MCF 10A (cell line): ENCODE results near the gene ZC3H14. TPM values are rescaled to one million over a fixed set of nuclear protein-coding genes. Genes with fewer than 3 reads are reported as not detected.
A peak's percentile ranks its signal among the peaks of the same experiment; 100 is the strongest.

Experiments used
- BruUV-seq: library from RNA; stranded (reverse); fragments of 400-500 nt; replicated peaks from 2 replicates; lab custom pipeline; 2021; lab: Mats Ljungman, UMichigan
- CTCF ChIA-PET: fragments of 300-600 bp; sonication (Branson Sonifier 250); formaldehyde crosslinking; extraction: SDS; loops from one replicate; lab custom pipeline; 2021; ENCODE audit warnings: antibody characterized with exemption, inconsistent platforms; lab: Yijun Ruan, JAX
- POLR2A ChIA-PET: fragments of 300-600, 350-650 bp; sonication (Branson Sonifier 250); formaldehyde crosslinking; extraction: SDS; loops from one replicate; lab custom pipeline; 2020; ENCODE audit warnings: antibody characterized with exemption, inconsistent platforms; lab: Yijun Ruan, JAX
- DNase-seq: peaks from one replicate; pipeline ENCODE4 v3.0.0-alpha.2; 2018; ENCODE audit not compliant: unreplicated experiment
- H3K27ac Mint-ChIP-seq: one replicate; pipeline ENCODE4 v1.8.0; 2022; ENCODE audit warnings: mild to moderate bottlenecking, low read depth, mixed read lengths; ENCODE audit not compliant: unreplicated experiment
- H3K27me3 Mint-ChIP-seq: one replicate; pipeline ENCODE4 v1.8.0; 2022; ENCODE audit warnings: mixed read lengths; ENCODE audit not compliant: insufficient read depth, unreplicated experiment
- H3K36me3 Mint-ChIP-seq: one replicate; pipeline ENCODE4 v1.8.0; 2022; ENCODE audit warnings: mild to moderate bottlenecking, moderate library complexity, mixed read lengths; ENCODE audit not compliant: insufficient read depth, unreplicated experiment
- H3K4me1 Mint-ChIP-seq: one replicate; pipeline ENCODE4 v1.8.0; 2022; ENCODE audit warnings: mixed read lengths; ENCODE audit not compliant: insufficient read depth, unreplicated experiment
- H3K4me3 Mint-ChIP-seq: one replicate; pipeline ENCODE4 v1.8.0; 2022; ENCODE audit warnings: mild to moderate bottlenecking, moderate library complexity, mixed read lengths; ENCODE audit not compliant: unreplicated experiment
- H3K9me3 Mint-ChIP-seq: one replicate; pipeline ENCODE4 v1.8.0; 2022; ENCODE audit warnings: mixed read lengths; ENCODE audit not compliant: unreplicated experiment
- CTCF ChIP-seq: fragments of 200-600 bp; IDR thresholded peaks from one replicate; pipeline ENCODE4 v1.8.0; 2022; ENCODE audit warnings: antibody characterized with exemption, mild to moderate bottlenecking; ENCODE audit not compliant: unreplicated experiment
- intact Hi-C: fragments of 100-400 bp; cut with micrococcal nuclease; formaldehyde crosslinking; loops from 2 replicates; pipeline ENCODE4 v1.14.1; 2022
- total RNA-seq: library from RNA; stranded (reverse); gene quantifications from 2 replicates; pipeline ENCODE4 v1.2.3, GENCODE V29; 2022

Gene ZC3H14
- total RNA-seq, 1 experiment from 2014 or later = 72.6 TPM

- H3K9me3 Mint-ChIP-seq = no peaks in the 10 kb centered on the region
- H3K27ac Mint-ChIP-seq = peak overlapping the region; percentile 66
- H3K27me3 Mint-ChIP-seq = no peaks in the 10 kb centered on the region
- BruUV-seq = no TSS peak
- intact Hi-C loops = no loop called here
- H3K36me3 Mint-ChIP-seq = peaks cover 84% of the 10 kb centered on the region
- H3K4me1 Mint-ChIP-seq = peaks cover 6% of the 10 kb centered on the region
- H3K4me3 Mint-ChIP-seq = no peak overlapping the region
- CTCF ChIA-PET = interaction anchor here (0.8 to 1.7 kb wide), 2 partner anchors 11 to 13 kb away, joined by 4 read pairs; no protein-coding TSS in a partner anchor
- no peak for TF ChIP-seq CTCF
- POLR2A ChIA-PET = no interaction called here
- no peak for DNase-seq
Measured at GRCh38 chr14:88597601-88598000, 34.8 kb downstream of the ZC3H14 start.

- ChIA-PET POLR2A (no interaction called here), CTCF (interaction anchor here (0.8 to 1.7 kb wide), 2 partner anchors 11 to 13 kb away, joined by 4 read pairs; no protein-coding TSS in a partner anchor)
- H3K4me3 Mint-ChIP-seq = no peak overlapping the region
- peaks cover 6% of the 10 kb centered on the region for H3K4me1 Mint-ChIP-seq
- no peak for DNase-seq
- no peaks in the 10 kb centered on the region for H3K9me3 Mint-ChIP-seq
- intact Hi-C loops = no loop called here
- no peak for TF ChIP-seq CTCF
- no peaks in the 10 kb centered on the region for H3K27me3 Mint-ChIP-seq
- H3K27ac Mint-ChIP-seq = no peak overlapping the region
- BruUV-seq = no TSS peak
- peaks cover 83% of the 10 kb centered on the region for H3K36me3 Mint-ChIP-seq
Measured at GRCh38 chr14:88598097-88598675, 35.3 kb downstream of the ZC3H14 start.

GRCh38 chr14:88599326-88599725, 36.5 kb downstream of the ZC3H14 start:
- ChIA-PET CTCF (no interaction called here), POLR2A (no interaction called here)
- no peak overlapping the region for H3K4me3 Mint-ChIP-seq
- intact Hi-C loops = no loop called here
- no peak for TF ChIP-seq CTCF
- no TSS peak for BruUV-seq
- no peaks in the 10 kb centered on the region for H3K27me3 Mint-ChIP-seq
- H3K4me1 Mint-ChIP-seq = peaks cover 6% of the 10 kb centered on the region
- no peak overlapping the region for H3K27ac Mint-ChIP-seq
- peaks cover 84% of the 10 kb centered on the region for H3K36me3 Mint-ChIP-seq
- no peaks in the 10 kb centered on the region for H3K9me3 Mint-ChIP-seq
- no peak for DNase-seq

GRCh38 chr14:88599761-88600439, 37.1 kb downstream of the ZC3H14 start:
- BruUV-seq = no TSS peak
- intact Hi-C loops = no loop called here
- Mint-ChIP-seq H3K27me3 (no peaks in the 10 kb centered on the region), H3K9me3 (no peaks in the 10 kb centered on the region), H3K27ac (no peak overlapping the region), H3K4me1 (peaks cover 6% of the 10 kb centered on the region), H3K4me3 (no peak overlapping the region), H3K36me3 (peaks cover 86% of the 10 kb centered on the region)
- POLR2A ChIA-PET = no interaction called here
- no peak for TF ChIP-seq CTCF
- CTCF ChIA-PET = no interaction called here
- no peak for DNase-seq
